ENCODE measurements around the gene ARRB1. TPM values are rescaled to one million over a fixed set of nuclear protein-coding genes. Genes with fewer than 3 reads are reported as not detected.

ARRB1 gene
- total RNA-seq, 1 experiment from 2014 or later: 24.2 TPM

- Histone ChIP-seq H3K36me3 (ENCODE audit: control insufficient read depth in 1 of 2, insufficient read depth in 2 of 2, low read length in 2 of 2) (no peaks in the 10 kb centered on the region), H3K79me2 (ENCODE audit: insufficient read depth, low read length) (no peaks in the 10 kb centered on the region), H3K9me2 (ENCODE audit: insufficient read depth) (no peaks in the 10 kb centered on the region), H3K27me3 (ENCODE audit: insufficient read depth, low read length) (no peaks in the 10 kb centered on the region), H4K20me1 (ENCODE audit: insufficient read depth) (no peaks in the 10 kb centered on the region), H3K4me2 (ENCODE audit: low read length) (no peak overlapping the region), H3K9me3 (ENCODE audit: control insufficient read depth in 1 of 2, insufficient read depth in 1 of 2, low read depth in 1 of 2, low read length in 2 of 2) (no peaks in the 10 kb centered on the region), H2AFZ (ENCODE audit: low read depth, low read length, poor library complexity, severe bottlenecking) (no peak overlapping the region), H3K4me3 (replicated peaks in 1 of 2; ENCODE audit: low read depth in 1 of 2, low read length in 2 of 2) (no peak overlapping the region), H3K9ac (ENCODE audit: low read length) (no peak overlapping the region), H3K27ac (ENCODE audit: low read depth, low read length) (no peak overlapping the region), H3K4me1 (ENCODE audit: control insufficient read depth in 1 of 2, insufficient read depth in 2 of 2, low read length in 2 of 2) (peaks cover 0 to 18% of the 10 kb centered on the region in 2 experiments; a peak in 2 of 4 replicates)
- intact Hi-C loops (cut with micrococcal nuclease): no loop called here
- RAD21 ChIA-PET (ENCODE audit: low non-redundant PET in 1 of 2, low total read pairs in 2 of 2, uncharacterized antibody in 2 of 2, unreplicated experiment in 2 of 2): no interaction called here
- TF ChIP-seq ZFX (IDR thresholded peaks at IDR 0.05) (no peak), EGR1 (IDR thresholded peaks at IDR 0.05; ENCODE audit: low read depth) (no peak), CEBPB (IDR thresholded peaks at IDR 0.05; ENCODE audit: low read depth) (no peak), POLR2A (IDR thresholded peaks at IDR 0.05; ENCODE audit: borderline replicate concordance, extremely low read depth, insufficient read depth, insufficient read length) (no peak), ZNF274 (IDR thresholded peaks at IDR 0.05; ENCODE audit: low read depth, low read length) (no peak), REST (IDR thresholded peaks at IDR 0.05; ENCODE audit: low read depth) (no peak), EZH2phosphoT487 (IDR thresholded peaks at IDR 0.05; ENCODE audit: borderline replicate concordance) (no peak), CBX3 (IDR thresholded peaks at IDR 0.05; ENCODE audit: low read depth) (no peak), SIN3A (IDR thresholded peaks at IDR 0.05; ENCODE audit: low read depth) (no peak), YY1 (IDR thresholded peaks at IDR 0.05; ENCODE audit: extremely low read depth, insufficient replicate concordance, low read depth, low read length) (no peak), ZBTB33 (IDR thresholded peaks at IDR 0.05; ENCODE audit: extremely low read depth, insufficient replicate concordance, low read length) (no peak), FOSL1 (IDR thresholded peaks at IDR 0.05; ENCODE audit: low read depth) (no peak), SRF (IDR thresholded peaks at IDR 0.05; ENCODE audit: low read depth) (no peak)
- TF ChIP-seq, protein P1, sequence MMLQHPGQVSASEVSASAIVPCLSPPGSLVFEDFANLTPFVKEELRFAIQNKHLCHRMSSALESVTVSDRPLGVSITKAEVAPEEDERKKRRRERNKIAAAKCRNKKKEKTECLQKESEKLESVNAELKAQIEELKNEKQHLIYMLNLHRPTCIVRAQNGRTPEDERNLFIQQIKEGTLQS (IDR thresholded peaks at IDR 0.05): no peak
- DNase-seq (ENCODE audit: low read depth, low spot score) (no peak), ATAC-seq (no peak)
- CTCF ChIA-PET: no interaction called here
- POLR2A ChIA-PET: no interaction called here
- BruUV-seq (replicated peaks): no TSS peak
These were observed 49.7 kb downstream of the ARRB1 start for GRCh38 chr11:75301601-75302345.
